Muscle of back (tissue), 11 donors: Measurements from ENCODE around the gene GPR157. TPM values are rescaled to one million over a fixed set of nuclear protein-coding genes. Genes with fewer than 3 reads are reported as not detected.
"Not testable (repeated sequence)": the region's sequence is repeated elsewhere in the genome, so short reads cannot be mapped to it uniquely, and the experiment has no call there.

Experiments
- DNase-seq, 3 donors: peaks; one replicate each; pipeline versions ENCODE4 v3.0.0 to v3.0.0-alpha.2; 2013
- polyA plus RNA-seq, 10 donors: library from polyadenylated mRNA; unstranded; fragments of 120-200 nt; gene quantifications; one replicate each; pipeline ENCODE4 v1.2.1, GENCODE V29; 2013; ENCODE audit not compliant: insufficient read length in 10 of 10

The GPR157 gene
- polyA plus RNA-seq, 10 donors = 0.67 to 3.8 (median 1.2) TPM

GRCh38 chr1:9149151-9149550 lies 20.2 kb upstream of the GPR157 start:
- no peak for DNase-seq

DNA sequence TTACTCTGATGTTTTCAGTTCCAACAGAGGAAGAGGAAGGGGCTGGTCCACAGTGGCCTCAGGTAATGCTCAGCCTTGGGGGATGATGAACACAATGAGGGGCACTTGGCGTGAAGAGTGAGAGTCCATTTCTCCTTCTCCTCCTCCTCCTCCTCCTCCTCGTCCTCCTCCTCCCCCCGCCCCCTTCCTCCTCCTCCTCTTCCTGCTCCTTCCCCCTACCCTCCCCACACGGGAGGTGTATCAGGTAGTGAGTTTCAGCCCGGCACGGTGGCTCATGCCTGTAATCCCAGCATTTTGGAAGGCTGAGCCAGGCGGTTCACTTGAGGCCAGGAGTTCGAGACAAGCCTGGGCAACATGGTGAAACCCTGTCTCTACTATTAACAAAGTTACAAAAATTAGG lies 17.3 kb upstream of the GPR157 start:
- no peak for DNase-seq

- no peak for DNase-seq
Observed at GRCh38 chr1:9145714-9146113, 16.8 kb upstream of the GPR157 start.

- DNase-seq = no peak
Observed at GRCh38 chr1:9145021-9145668, 16.2 kb upstream of the GPR157 start.

- DNase-seq = not testable (repeated sequence)
Observed at GRCh38 chr1:9144494-9144893, 15.6 kb upstream of the GPR157 start.

- DNase-seq = no peak
Observed at GRCh38 chr1:9143250-9143649, 14.3 kb upstream of the GPR157 start.

DNA sequence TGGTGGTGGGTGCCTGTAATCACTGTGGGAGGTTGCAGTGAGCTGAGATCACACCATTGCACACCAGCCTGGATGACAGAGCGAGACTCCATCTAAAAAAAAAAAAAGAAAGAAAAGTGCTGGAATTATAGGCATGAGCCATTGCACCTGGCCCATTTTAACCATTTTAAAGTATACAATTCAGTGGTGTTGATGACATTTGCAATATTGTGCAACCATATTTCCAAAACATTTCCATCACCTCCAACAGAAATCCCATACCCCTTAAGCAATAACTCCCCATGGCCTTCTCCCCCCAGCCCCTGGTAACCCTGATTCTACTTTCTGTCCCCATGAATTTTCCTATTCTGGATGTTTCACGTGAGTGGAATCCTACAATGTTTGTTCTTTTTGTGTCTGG lies 11.0 kb upstream of the GPR157 start:
- DNase-seq = no peak

DNA sequence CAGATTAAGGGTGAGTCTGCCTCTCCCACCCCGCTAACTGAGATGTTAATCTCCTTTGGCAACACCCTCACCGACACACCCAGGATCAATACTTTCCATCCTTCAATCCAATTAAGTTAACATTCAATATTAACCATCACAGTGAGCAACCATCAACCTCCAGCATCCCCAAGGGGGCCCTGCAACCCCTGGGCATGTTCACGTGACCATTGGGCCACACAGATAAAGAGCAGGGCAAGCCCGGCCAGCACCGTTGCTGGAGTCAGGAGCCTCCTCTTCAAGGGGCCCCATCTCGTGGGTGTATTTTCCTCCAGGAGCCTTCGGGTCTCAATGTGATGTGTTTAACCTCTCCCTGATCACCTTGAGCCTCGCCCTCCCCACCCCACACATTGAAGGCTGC lies 8.0 kb upstream of the GPR157 start:
- no peak for DNase-seq

DNA sequence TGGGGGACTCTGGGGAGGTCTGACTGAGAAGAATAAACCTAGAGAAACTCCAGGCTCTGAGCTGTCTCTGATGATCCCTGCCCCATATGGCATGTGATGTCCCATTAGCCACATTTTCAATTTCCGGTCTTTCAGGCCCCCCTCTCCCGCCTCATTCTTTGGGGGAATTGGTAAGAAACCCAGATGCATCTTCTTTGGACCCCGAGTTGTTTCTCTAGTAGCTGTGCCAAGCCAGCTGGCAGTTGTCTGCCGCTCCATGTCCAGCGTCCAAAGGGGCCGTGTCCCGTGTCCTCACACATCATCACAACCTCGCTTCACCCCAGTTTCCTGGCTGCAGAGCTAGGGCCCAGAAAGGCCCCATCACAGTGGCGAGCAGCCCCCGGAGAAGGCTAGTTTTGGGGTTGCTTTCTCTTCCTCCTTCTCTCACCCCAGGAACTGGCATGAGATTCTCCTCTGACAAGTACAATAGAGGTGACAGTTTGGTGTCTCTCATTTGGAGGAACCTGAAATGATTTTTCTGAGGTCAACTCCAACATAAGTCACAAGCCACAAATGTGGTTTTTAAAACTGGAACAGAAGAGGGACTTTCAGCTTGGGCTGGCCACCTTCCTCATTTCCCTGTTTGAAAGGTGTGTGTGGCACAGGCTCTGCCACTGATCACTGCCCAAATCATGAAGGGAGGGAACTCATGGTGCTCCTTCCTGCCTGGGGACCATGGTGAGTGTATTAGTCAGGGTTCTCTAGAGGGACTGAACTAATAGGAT lies 6.4 kb upstream of the GPR157 start:
- DNase-seq = no peak

- no peak for DNase-seq
Observed at GRCh38 chr1:9133870-9134585, 5.1 kb upstream of the GPR157 start.

- peak in 2 of 3 donors; percentile 37 to 63 for DNase-seq
Observed at GRCh38 chr1:9129266-9130041, 552 bp upstream of the GPR157 start.

- DNase-seq = peak in 1 of 3 donors; percentile 23
Observed at GRCh38 chr1:9128166-9128519, 759 bp downstream of the GPR157 start.

DNA sequence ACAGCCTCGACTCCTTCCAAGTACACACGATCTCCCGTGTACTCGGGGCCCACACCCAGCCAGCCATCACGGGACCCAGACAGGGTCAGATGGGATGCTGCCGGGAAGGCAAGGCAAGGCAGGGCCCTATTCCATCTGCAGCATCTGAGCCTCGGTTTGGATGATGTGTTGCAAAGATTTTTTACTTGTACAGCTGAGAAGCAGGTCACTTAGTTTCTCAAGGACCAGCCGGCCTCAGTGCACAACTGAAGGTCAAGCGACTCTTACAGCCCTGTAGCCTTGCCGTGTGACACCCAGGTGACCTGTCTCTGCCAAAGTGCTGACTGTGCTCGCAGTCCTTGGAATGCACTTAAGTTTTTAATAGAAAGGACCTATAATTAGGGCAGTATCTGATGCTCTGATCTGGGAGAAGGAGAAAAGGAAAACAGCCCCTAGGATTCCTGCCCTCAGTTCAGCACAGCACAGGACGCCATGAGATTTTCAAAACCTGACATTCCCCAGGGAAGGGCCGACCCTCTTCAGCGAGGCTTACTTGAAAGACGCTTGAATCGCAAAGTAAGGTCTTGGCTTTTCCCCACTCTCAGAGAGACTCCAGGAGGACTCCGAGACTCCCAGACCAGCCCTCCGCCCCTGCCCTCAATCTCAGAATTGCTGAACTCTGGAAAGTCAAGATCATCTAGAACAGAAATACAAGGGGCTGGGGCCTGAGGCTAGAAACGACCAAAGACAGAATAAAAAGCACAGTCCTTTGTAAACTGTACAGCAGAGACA lies 1.3 kb downstream of the GPR157 start:
- DNase-seq = no peak

- no peak for DNase-seq
Observed at GRCh38 chr1:9126511-9126910, 2.4 kb downstream of the GPR157 start.

- not testable (repeated sequence) for DNase-seq
Observed at GRCh38 chr1:9125847-9126246, 3.1 kb downstream of the GPR157 start.

DNA sequence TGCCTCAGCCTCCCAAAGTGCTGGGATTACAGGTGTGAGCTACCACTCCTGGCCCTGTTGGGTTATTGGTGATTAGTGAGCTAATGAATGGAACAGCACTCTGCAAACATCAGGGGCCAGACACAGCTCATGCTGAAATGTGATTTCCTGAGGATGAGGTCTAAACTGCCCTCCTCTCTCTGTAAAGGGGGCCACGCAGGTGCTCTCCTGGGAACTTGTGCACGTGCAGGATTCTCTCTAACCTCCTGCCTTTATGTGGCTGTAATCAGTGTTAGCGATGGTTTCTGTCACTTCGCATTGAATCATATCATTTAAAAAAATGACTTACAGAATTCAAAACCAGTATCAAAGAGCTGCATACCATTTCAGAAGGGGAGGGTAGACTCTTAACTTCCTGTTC lies 3.6 kb downstream of the GPR157 start:
- DNase-seq = no peak

DNA sequence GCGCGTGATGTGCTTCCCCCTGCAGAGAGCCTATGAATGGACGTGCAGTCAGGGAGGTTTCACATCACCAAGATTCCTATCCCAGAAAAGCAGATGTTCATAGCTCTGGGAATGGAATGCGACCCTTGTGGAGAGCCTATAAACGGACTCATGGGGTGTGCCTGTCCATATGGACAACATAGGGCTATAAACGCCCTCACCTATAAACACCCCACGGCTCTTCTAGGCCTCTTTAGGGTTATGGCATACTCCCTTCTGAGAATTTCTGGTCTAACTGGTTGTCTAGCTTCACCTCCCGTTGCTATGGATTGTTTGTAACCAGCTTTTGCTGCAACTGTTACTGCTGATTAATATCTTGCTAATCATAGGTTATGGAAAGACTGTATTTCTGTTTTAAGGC lies 4.5 kb downstream of the GPR157 start:
- not testable (repeated sequence) for DNase-seq

DNA sequence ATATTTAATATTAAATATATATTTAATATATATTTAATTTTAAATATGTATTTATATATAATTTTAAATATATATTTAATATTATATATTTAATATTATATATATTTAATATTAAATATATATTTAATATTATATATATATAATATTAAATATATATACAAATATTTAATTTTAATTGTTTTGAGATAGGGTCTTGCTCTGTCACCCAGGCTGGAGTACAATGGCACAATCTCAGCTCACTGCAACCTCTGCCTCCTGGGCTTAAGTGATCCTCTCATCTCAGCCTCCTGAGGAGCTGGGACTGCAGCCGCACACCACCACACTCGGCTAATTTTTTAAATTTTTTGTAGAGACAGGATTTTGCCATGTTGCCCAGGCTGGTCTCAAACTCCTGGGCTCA lies 5.2 kb downstream of the GPR157 start:
- DNase-seq = not testable (repeated sequence)

GRCh38 chr1:9121496-9122409 lies 7.1 kb downstream of the GPR157 start:
- no peak for DNase-seq

DNA sequence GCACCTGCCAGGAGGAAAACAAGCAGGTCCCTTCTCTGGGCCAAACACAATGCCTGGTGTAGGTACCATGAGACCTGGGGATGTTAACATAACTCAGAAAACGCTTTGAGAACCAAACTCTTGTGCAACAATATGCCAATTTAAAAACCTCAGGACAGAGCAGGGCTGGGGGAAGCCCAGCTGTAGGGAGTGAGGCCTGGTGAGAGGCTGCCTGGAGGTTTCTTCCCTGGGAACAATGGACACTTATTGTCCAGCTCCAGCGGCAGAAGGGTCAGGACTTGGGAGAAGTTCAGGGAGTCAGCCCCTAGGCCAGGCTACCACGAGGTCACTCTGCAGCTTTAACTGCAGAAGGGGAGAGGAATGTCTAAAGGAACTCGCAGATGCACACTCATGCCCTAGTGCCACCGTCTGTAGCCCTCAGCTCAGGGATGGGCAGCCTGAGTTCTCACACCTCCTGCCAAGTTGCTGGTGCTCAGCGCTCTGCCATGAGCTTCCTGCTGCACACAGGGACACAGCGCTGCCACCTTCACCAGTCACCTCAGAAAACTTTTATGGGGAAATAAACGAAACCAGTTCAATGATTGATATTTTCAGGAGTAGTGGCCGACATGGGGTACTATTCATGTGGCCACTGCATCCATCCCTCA lies 8.5 kb downstream of the GPR157 start:
- DNase-seq = no peak
